Measurements from ENCODE around the gene IREB2.

GRCh38 chr15:78394026-78394425 lies 44.0 kb upstream of the IREB2 start:
- TF ChIP-seq CTCF (IDR thresholded peaks at IDR 0.05; ENCODE audit: extremely low read depth in 1 of 2, insufficient read depth in 1 of 2, low read depth in 1 of 2, low read length in 2 of 2) (no peak), POLR2A (IDR thresholded peaks at IDR 0.05; ENCODE audit: low read depth, low read length) (no peak), FOS (IDR thresholded peaks at IDR 0.05; ENCODE audit: borderline replicate concordance, insufficient read depth, low read length) (no peak), POLR2AphosphoS5 (IDR thresholded peaks at IDR 0.05; ENCODE audit: insufficient read depth, low read depth, low read length) (no peak)

Measured in endothelial cell of umbilical vein (primary cell).